Endothelial cell of umbilical vein (primary cell): ENCODE measurements around the gene RGS9BP. TPM values are rescaled to one million over a fixed set of nuclear protein-coding genes. Genes with fewer than 3 reads are reported as not detected.

Experiments
- BruUV-seq: library from RNA; stranded (reverse); fragments of 400-500 nt; replicated peaks from 2 replicates; lab custom pipeline; 2021; lab: Mats Ljungman, UMichigan
- CTCF ChIA-PET: fragments of 300-600, 350-600 bp; sonication (Branson Sonifier 250); formaldehyde crosslinking; loops from one replicate; lab custom pipeline; 2021; ENCODE audit warnings: antibody characterized with exemption, inconsistent platforms; lab: Charles Lee
- POLR2A ChIA-PET: fragments of 300-600, 350-600 bp; sonication (Branson Sonifier 250); formaldehyde crosslinking; loops from one replicate; lab custom pipeline; 2021; ENCODE audit warnings: antibody characterized with exemption, inconsistent platforms; lab: Charles Lee
- DNase-seq: peaks from one replicate; pipeline ENCODE4 v3.0.0-alpha.2; 2011; ENCODE audit warnings: low read depth, low spot score
- FAIRE-seq: peaks from 2 replicates; lab custom pipeline; 2011; peaks lifted over from hg19 to GRCh38; lab: Jason Lieb, UNC
- H2AFZ ChIP-seq: 2 replicates; pipeline ENCODE4 v1.6.0; 2012; ENCODE audit warnings: low read depth, low read length, control low read depth, inconsistent platforms
- H3K27ac ChIP-seq: 2 replicates; pipeline ENCODE4 v1.5.1; 2011; ENCODE audit warnings: low read depth, mild to moderate bottlenecking, control low read depth, low read length, moderate library complexity; ENCODE audit not compliant: insufficient read depth
- H3K27me3 ChIP-seq, 2 experiments: 2 replicates each; pipeline versions ENCODE4 v1.6.0 to v1.6.1; 2011; ENCODE audit warnings: low read length in 2 of 2, mixed read lengths in 1 of 2; ENCODE audit not compliant: control insufficient read depth in 2 of 2, insufficient read depth in 2 of 2
- H3K36me3 ChIP-seq, 2 experiments: 2 replicates in 1 of 2; 3 replicates in 1 of 2; pipeline ENCODE4 v1.5.1; 2011; ENCODE audit warnings: low read length in 2 of 2, mild to moderate bottlenecking in 1 of 2, moderate library complexity in 1 of 2; ENCODE audit not compliant: control insufficient read depth in 2 of 2, insufficient read depth in 2 of 2; ENCODE audit errors: extremely low read depth in 1 of 2
- H3K4me1 ChIP-seq: 3 replicates; pipeline ENCODE4 v1.5.1; 2011; ENCODE audit warnings: mild to moderate bottlenecking, low read length; ENCODE audit not compliant: control insufficient read depth, insufficient read depth; ENCODE audit errors: extremely low read depth
- H3K4me2 ChIP-seq: 2 replicates; pipeline ENCODE4 v1.6.1; 2011; ENCODE audit warnings: low read length, control low read depth, mixed read lengths; ENCODE audit not compliant: insufficient read depth
- H3K4me3 ChIP-seq, 3 experiments: fragments of 200-600 bp in 1 of 3; sonication (generic), shearing (Covaris generic) in 1 of 3; replicated peaks in 1 of 3; 2 replicates each; pipeline ENCODE4 v1.5.1; 2011 to 2016; ENCODE audit warnings: control low read depth in 3 of 3, low read length in 3 of 3, mild to moderate bottlenecking in 2 of 3, inconsistent platforms in 1 of 3, low read depth in 1 of 3, moderate library complexity in 1 of 3; ENCODE audit not compliant: insufficient read depth in 1 of 3
- H3K79me2 ChIP-seq: 2 replicates; pipeline ENCODE4 v1.6.0; 2012; ENCODE audit warnings: low read length, inconsistent platforms; ENCODE audit not compliant: control insufficient read depth, insufficient read depth
- H3K9ac ChIP-seq: replicated peaks from 2 replicates; pipeline ENCODE3; 2011; ENCODE audit warnings: low read length, control low read depth; ENCODE audit not compliant: insufficient read depth; ENCODE audit errors: extremely low read depth
- H3K9me1 ChIP-seq: replicated peaks from 3 replicates; pipeline ENCODE4 v1.6.0; 2011; ENCODE audit warnings: mild to moderate bottlenecking, low read length; ENCODE audit not compliant: control insufficient read depth, insufficient read depth; ENCODE audit errors: extremely low read depth
- H3K9me3 ChIP-seq: replicated peaks from 2 replicates; pipeline ENCODE4 v1.5.1; 2012; ENCODE audit warnings: low read length, inconsistent platforms; ENCODE audit not compliant: control insufficient read depth, insufficient read depth
- H4K20me1 ChIP-seq: replicated peaks from 2 replicates; pipeline ENCODE3; 2011; ENCODE audit warnings: mild to moderate bottlenecking, low read length; ENCODE audit not compliant: control insufficient read depth, insufficient read depth; ENCODE audit errors: extremely low read depth
- CTCF ChIP-seq, 2 donors: IDR thresholded peaks; 1 replicate in 1 of 2; 2 replicates in 1 of 2; pipeline ENCODE4 v1.5.1; 2011; ENCODE audit warnings: low read length in 2 of 2, mild to moderate bottlenecking in 2 of 2, moderate library complexity in 2 of 2, control low read depth in 1 of 2, inconsistent platforms in 1 of 2, low read depth in 1 of 2; ENCODE audit not compliant: insufficient read depth in 1 of 2; ENCODE audit errors: extremely low read depth in 1 of 2
- EZH2 ChIP-seq: IDR thresholded peaks from 2 replicates; pipeline ENCODE4 v1.6.1; 2012; ENCODE audit warnings: borderline replicate concordance, low read depth, mild to moderate bottlenecking, moderate library complexity, low read length, inconsistent platforms; ENCODE audit not compliant: severe bottlenecking
- FOS ChIP-seq: IDR thresholded peaks from 2 replicates; pipeline ENCODE4 v1.6.1; 2011; ENCODE audit warnings: mild to moderate bottlenecking, low read length, moderate library complexity, borderline replicate concordance; ENCODE audit not compliant: insufficient read depth
- GATA2 ChIP-seq: IDR thresholded peaks from 2 replicates; pipeline ENCODE4 v1.7.0; 2011; ENCODE audit warnings: low read depth, mild to moderate bottlenecking, moderate library complexity, mixed read lengths, low read length; ENCODE audit not compliant: insufficient read length, insufficient read depth
- JUN ChIP-seq: IDR thresholded peaks from 2 replicates; pipeline ENCODE4 v1.6.1; 2011; ENCODE audit warnings: borderline replicate concordance, low read depth; ENCODE audit not compliant: insufficient read length, insufficient read depth
- MAX ChIP-seq: IDR thresholded peaks from 2 replicates; pipeline ENCODE4 v1.6.1; 2011; ENCODE audit not compliant: insufficient read depth, insufficient read length
- MYC ChIP-seq: IDR thresholded peaks from one replicate; pipeline ENCODE4 v1.6.1; 2011; ENCODE audit warnings: mild to moderate bottlenecking, low read depth, low read length
- POLR2A ChIP-seq: IDR thresholded peaks from 2 replicates; pipeline ENCODE4 v1.6.1; 2012; ENCODE audit warnings: low read depth, mild to moderate bottlenecking, control low read depth, low read length
- POLR2AphosphoS5 ChIP-seq: IDR thresholded peaks from 2 replicates; pipeline ENCODE4 v1.6.1; 2012; ENCODE audit warnings: low read depth, mild to moderate bottlenecking, control low read depth, low read length, moderate library complexity; ENCODE audit not compliant: insufficient read depth
- dilution Hi-C: fragments of 300-500 bp; cut with MboI; formaldehyde crosslinking; loops from one replicate; pipeline ENCODE4 v1.15.0; 2019; ENCODE audit warnings: low sequenced_read_pairs; ENCODE audit not compliant: extremely low pct_ligation_motif_present
- intact Hi-C: fragments of 100-400 bp; cut with micrococcal nuclease; formaldehyde crosslinking; loops from one replicate; pipeline ENCODE4 v1.10.0; 2022
- polyA plus RNA-seq, 4 experiments: library from polyadenylated mRNA; depleted of rRNA in 3 of 4; stranded (reverse) in 3 of 4; unstranded in 1 of 4; fragments of >200 nt; gene quantifications; 2 replicates each; pipeline versions ENCODE4 v1.2.1 to v1.2.3, GENCODE V29; 2011 to 2012; ENCODE audit warnings: missing spikeins in 1 of 4
- total RNA-seq: library from RNA; stranded (reverse); gene quantifications from 2 replicates; pipeline ENCODE4 v1.2.3, GENCODE V29; 2021

Gene RGS9BP
- total and polyA plus RNA-seq, 2 donors (not counting 3 experiments of a cell fraction or from before 2014, with no cell fraction given) = 0.15 TPM; not detected in 1

- no peak overlapping the region for H3K27ac ChIP-seq
- ChIA-PET POLR2A (no interaction called here), CTCF (no interaction called here)
- BruUV-seq = no TSS peak
- H3K9me1 ChIP-seq = no peaks in the 10 kb centered on the region
- TF ChIP-seq POLR2AphosphoS5 = no peak
- TF ChIP-seq FOS = no peak
- TF ChIP-seq POLR2A = no peak
- no peak for TF ChIP-seq GATA2
- TF ChIP-seq EZH2 = no peak
- no peak for TF ChIP-seq CTCF (IDR thresholded peaks at IDR 0.05; ENCODE audit: extremely low read depth in 1 of 2, insufficient read depth in 1 of 2, low read depth in 1 of 2, low read length in 2 of 2)
- TF ChIP-seq MAX = no peak
- TF ChIP-seq MYC = no peak
- TF ChIP-seq JUN = no peak
- no peaks in the 10 kb centered on the region for H3K4me1 ChIP-seq
- H3K36me3 ChIP-seq = peaks cover 0 to under 1% of the 10 kb centered on the region in 2 experiments
- H3K4me2 ChIP-seq = no peak overlapping the region
- dilution Hi-C loops (no loop called here), intact Hi-C loops (no loop called here)
- H3K9me3 ChIP-seq = no peaks in the 10 kb centered on the region
- DNase-seq = no peak
- no peak overlapping the region for H3K4me3 ChIP-seq
- H3K9ac ChIP-seq = no peak overlapping the region
- no peak for FAIRE-seq
- H2AFZ ChIP-seq = no peak overlapping the region
- no peaks in the 10 kb centered on the region for H3K79me2 ChIP-seq
- H3K27me3 ChIP-seq = no peaks in the 10 kb centered on the region
- no peaks in the 10 kb centered on the region for H4K20me1 ChIP-seq
Measured at GRCh38 chr19:32718286-32718685, 42.6 kb downstream of the RGS9BP start.
